GM23248 (cell line): ENCODE data around the gene CDH13. TPM values are rescaled to one million over a fixed set of nuclear protein-coding genes. Genes with fewer than 3 reads are reported as not detected.

Experiments
- DNase-seq: peaks from one replicate; pipeline ENCODE4 v3.0.0-alpha.2; 2015
- H2AFZ ChIP-seq: fragments of 200-600 bp; sonication (generic); 2 replicates; pipeline ENCODE4 v1.6.1; 2016; ENCODE audit warnings: antibody characterized with exemption
- H3F3A ChIP-seq: fragments of 200-600 bp; sonication (generic); 2 replicates; pipeline ENCODE4 v1.6.1; 2016; ENCODE audit warnings: mild to moderate bottlenecking, antibody characterized with exemption, mixed run types; ENCODE audit not compliant: insufficient read depth
- H3K27ac ChIP-seq: fragments of 200-600 bp; sonication (generic); 2 replicates; pipeline ENCODE4 v1.5.1; 2016; ENCODE audit warnings: mild to moderate bottlenecking
- H3K27me3 ChIP-seq: fragments of 200-600 bp; sonication (generic); replicated peaks from 2 replicates; pipeline ENCODE4 v1.6.1; 2016; ENCODE audit warnings: mild to moderate bottlenecking; ENCODE audit not compliant: insufficient read depth
- H3K36me3 ChIP-seq: fragments of 200-600 bp; sonication (generic); 2 replicates; pipeline ENCODE4 v1.6.1; 2016; ENCODE audit warnings: low read depth, mild to moderate bottlenecking
- H3K4me1 ChIP-seq: fragments of 200-600 bp; sonication (generic); 2 replicates; pipeline ENCODE4 v1.6.1; 2016; ENCODE audit warnings: mild to moderate bottlenecking; ENCODE audit not compliant: insufficient read depth
- H3K4me2 ChIP-seq: fragments of 200-600 bp; sonication (generic); one replicate; pipeline ENCODE4 v1.6.1; 2016; ENCODE audit warnings: mild to moderate bottlenecking; ENCODE audit not compliant: unreplicated experiment
- H3K4me3 ChIP-seq: fragments of 200-600 bp; sonication (generic); 2 replicates; pipeline ENCODE4 v1.5.1; 2016; ENCODE audit warnings: mild to moderate bottlenecking
- H3K79me2 ChIP-seq: fragments of 200-600 bp; sonication (generic); 2 replicates; pipeline ENCODE4 v1.6.1; 2016; ENCODE audit warnings: mild to moderate bottlenecking; ENCODE audit not compliant: insufficient read depth
- H3K9ac ChIP-seq: fragments of 200-600 bp; sonication (generic); 2 replicates; pipeline ENCODE4 v1.6.1; 2016; ENCODE audit warnings: mild to moderate bottlenecking
- H3K9me2 ChIP-seq: fragments of 200-600 bp; sonication (generic); 2 replicates; pipeline ENCODE4 v1.6.1; 2016; ENCODE audit warnings: mixed run types, mild to moderate bottlenecking, moderate library complexity; ENCODE audit not compliant: insufficient read depth
- H3K9me3 ChIP-seq: fragments of 200-600 bp; sonication (generic); one replicate; pipeline ENCODE4 v1.6.1; 2017; ENCODE audit warnings: low read depth
- H4K20me1 ChIP-seq: fragments of 200-600 bp; sonication (generic); 2 replicates; pipeline ENCODE4 v1.6.0; 2016; ENCODE audit not compliant: insufficient read depth
- EZH2 ChIP-seq: fragments of 200-600 bp; sonication (generic); IDR thresholded peaks from 2 replicates; pipeline ENCODE4 v1.6.1; 2018; ENCODE audit warnings: antibody characterized with exemption, mild to moderate bottlenecking; ENCODE audit not compliant: insufficient read depth, poor library complexity, severe bottlenecking
- EZH2phosphoT487 ChIP-seq: fragments of 200-600 bp; sonication (generic); IDR thresholded peaks from 2 replicates; pipeline ENCODE4 v1.6.1; 2018; ENCODE audit warnings: antibody characterized with exemption, moderate library complexity, mild to moderate bottlenecking, low read depth; ENCODE audit not compliant: insufficient read depth
- WGBS, 2 experiments: methylation state at CpG; one replicate each; pipeline ENCODE4 v1.1.6; 2015 to 2017; ENCODE audit warnings: low lambda C conversion rate in 2 of 2, low coverage in 1 of 2; ENCODE audit errors: missing lambda C conversion rate in 2 of 2; 5-methylcytosine and 5-hydroxymethylcytosine counted together
- in situ Hi-C: fragments of 300-500 bp; cut with MboI; formaldehyde crosslinking; loops from 2 replicates; pipeline ENCODE4 v1.15.0; 2020
- polyA plus RNA-seq: library from polyadenylated mRNA; unstranded; fragments of >200 nt; fragmentation: Nextera tagmentation; extraction: Ambion mirVana; gene quantifications from 2 replicates; pipeline ENCODE4 v1.2.1, GENCODE V29; 2016
- total RNA-seq: library from RNA; depleted of rRNA; stranded (reverse); fragments of >200 nt; shearing (Covaris generic); gene quantifications from 2 replicates; pipeline ENCODE4 v1.2.3, GENCODE V29; 2014

Gene CDH13
- total and polyA plus RNA-seq, 2 experiments from 2014 or later, result 51.0 to 52.8 TPM

GRCh38 chr16:83538707-83539106 is 911.9 kb downstream of the CDH13 start:
- H3K9me2 ChIP-seq, result peaks cover 3% of the 10 kb centered on the region; the same call in 1 of the 2 replicates
- H3K27ac ChIP-seq, result no peak overlapping the region
- in situ Hi-C loops, result no loop called here
- no peaks in the 10 kb centered on the region; the same call in 1 of the 2 replicates for H3K4me1 ChIP-seq
- H3K4me3 ChIP-seq, result no peak overlapping the region
- H3K36me3 ChIP-seq, result no peaks in the 10 kb centered on the region
- H3K9ac ChIP-seq, result no peak overlapping the region
- H3K4me2 ChIP-seq, result no peak overlapping the region
- no peak for DNase-seq
- WGBS, 2 experiments, result 96 to 97% methylated on average over 2 of the region's 2 CpGs
- no peaks in the 10 kb centered on the region for H4K20me1 ChIP-seq
- no peaks in the 10 kb centered on the region for H3K9me3 ChIP-seq
- no peaks in the 10 kb centered on the region for H3K79me2 ChIP-seq
- H2AFZ ChIP-seq, result no peak overlapping the region
- H3K27me3 ChIP-seq, result no peaks in the 10 kb centered on the region
- TF ChIP-seq EZH2, result no peak
- no peak for TF ChIP-seq EZH2phosphoT487
- H3F3A ChIP-seq, result no peaks in the 10 kb centered on the region

GRCh38 chr16:83539736-83540490 is 913.1 kb downstream of the CDH13 start:
- TF ChIP-seq EZH2 (no peak), EZH2phosphoT487 (no peak)
- 92% methylated on average over 12 of the region's 12 CpGs for WGBS, 2 experiments
- Histone ChIP-seq H3K9me2 (peaks cover 3% of the 10 kb centered on the region; the same call in 1 of the 2 replicates), H3K9ac (no peak overlapping the region), H3K27ac (no peak overlapping the region), H3K4me3 (no peak overlapping the region), H3F3A (no peaks in the 10 kb centered on the region), H3K36me3 (no peaks in the 10 kb centered on the region), H3K9me3 (no peaks in the 10 kb centered on the region), H4K20me1 (no peaks in the 10 kb centered on the region), H2AFZ (no peak overlapping the region), H3K4me2 (no peak overlapping the region), H3K27me3 (no peaks in the 10 kb centered on the region), H3K4me1 (no peaks in the 10 kb centered on the region; the same call in 1 of the 2 replicates), H3K79me2 (no peaks in the 10 kb centered on the region)
- in situ Hi-C loops, result no loop called here
- DNase-seq, result no peak

DNA sequence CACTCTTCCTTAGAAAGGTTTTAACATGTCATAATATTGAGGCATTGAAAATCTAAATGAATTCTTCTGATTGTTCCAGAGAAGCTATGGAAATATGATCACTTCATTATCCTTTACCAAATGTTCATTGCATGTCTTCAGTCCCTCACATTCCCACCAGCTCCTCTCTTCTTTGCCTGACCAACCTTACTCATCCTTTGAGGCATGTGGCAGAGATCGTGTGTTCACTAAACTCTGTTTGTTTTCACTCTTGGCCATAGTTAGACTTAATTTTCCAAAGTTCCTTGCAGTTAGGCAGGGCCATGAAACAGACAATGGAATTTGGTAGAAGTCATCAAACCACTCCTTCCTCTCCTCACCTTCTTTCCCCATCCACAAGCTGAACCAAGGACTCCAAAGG is 914.5 kb downstream of the CDH13 start:
- Histone ChIP-seq H3K27me3 (no peaks in the 10 kb centered on the region), H3K36me3 (no peaks in the 10 kb centered on the region), H3K9me3 (no peaks in the 10 kb centered on the region), H4K20me1 (no peaks in the 10 kb centered on the region), H2AFZ (no peak overlapping the region), H3K4me1 (no peaks in the 10 kb centered on the region; the same call in 1 of the 2 replicates), H3K9ac (no peak overlapping the region), H3K4me2 (no peak overlapping the region), H3K4me3 (no peak overlapping the region), H3K9me2 (peaks cover 3% of the 10 kb centered on the region; the same call in 1 of the 2 replicates), H3K79me2 (no peaks in the 10 kb centered on the region), H3F3A (no peaks in the 10 kb centered on the region), H3K27ac (no peak overlapping the region)
- in situ Hi-C loops, result no loop called here
- no peak for DNase-seq
- 59 to 64% methylated on average over 1 of the region's 1 CpG for WGBS, 2 experiments
- TF ChIP-seq EZH2phosphoT487, result no peak
- no peak for TF ChIP-seq EZH2

DNA sequence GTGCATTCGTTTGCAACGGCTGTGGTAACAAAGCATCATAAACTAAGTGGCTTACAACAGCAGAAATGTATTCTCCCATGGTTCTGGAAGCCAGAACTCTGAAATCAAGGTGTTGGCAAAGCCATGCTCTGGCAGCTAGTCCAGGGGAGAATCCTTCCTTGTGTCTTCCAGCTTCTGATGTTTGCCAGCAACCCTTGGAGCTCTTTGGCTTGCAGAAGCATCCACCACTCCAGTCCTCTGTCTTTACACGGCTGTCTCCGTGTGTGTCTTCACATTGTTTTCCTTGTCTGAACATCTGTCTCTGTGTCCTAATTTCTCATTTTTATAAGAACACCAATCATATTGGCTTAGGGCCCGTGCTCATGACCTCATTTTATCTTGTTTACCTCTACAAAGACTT is 915.7 kb downstream of the CDH13 start:
- no peaks in the 10 kb centered on the region for H3K79me2 ChIP-seq
- no peaks in the 10 kb centered on the region for H3K9me3 ChIP-seq
- no peaks in the 10 kb centered on the region for H3K27me3 ChIP-seq
- no peak for TF ChIP-seq EZH2phosphoT487
- TF ChIP-seq EZH2, result no peak
- H3K9ac ChIP-seq, result no peak overlapping the region
- 26 to 29% methylated on average over 5 of the region's 5 CpGs for WGBS, 2 experiments
- no peaks in the 10 kb centered on the region for H4K20me1 ChIP-seq
- no peak overlapping the region for H3K27ac ChIP-seq
- no peaks in the 10 kb centered on the region; the same call in 1 of the 2 replicates for H3K4me1 ChIP-seq
- H3K4me3 ChIP-seq, result no peak overlapping the region
- H3K36me3 ChIP-seq, result no peaks in the 10 kb centered on the region
- H3F3A ChIP-seq, result no peaks in the 10 kb centered on the region
- no peaks in the 10 kb centered on the region for H3K9me2 ChIP-seq
- H2AFZ ChIP-seq, result no peak overlapping the region
- H3K4me2 ChIP-seq, result no peak overlapping the region
- in situ Hi-C loops, result no loop called here
- DNase-seq, result no peak
